ENCODE results near the gene PTPN23. TPM values are rescaled to one million over a fixed set of nuclear protein-coding genes. Genes with fewer than 3 reads are reported as not detected.
"Not testable (repeated sequence)": the region's sequence is repeated elsewhere in the genome, so short reads cannot be mapped to it uniquely, and the experiment has no call there.

Gene PTPN23
- total RNA-seq, 1 experiment from 2014 or later, result 18.7 TPM

DNA sequence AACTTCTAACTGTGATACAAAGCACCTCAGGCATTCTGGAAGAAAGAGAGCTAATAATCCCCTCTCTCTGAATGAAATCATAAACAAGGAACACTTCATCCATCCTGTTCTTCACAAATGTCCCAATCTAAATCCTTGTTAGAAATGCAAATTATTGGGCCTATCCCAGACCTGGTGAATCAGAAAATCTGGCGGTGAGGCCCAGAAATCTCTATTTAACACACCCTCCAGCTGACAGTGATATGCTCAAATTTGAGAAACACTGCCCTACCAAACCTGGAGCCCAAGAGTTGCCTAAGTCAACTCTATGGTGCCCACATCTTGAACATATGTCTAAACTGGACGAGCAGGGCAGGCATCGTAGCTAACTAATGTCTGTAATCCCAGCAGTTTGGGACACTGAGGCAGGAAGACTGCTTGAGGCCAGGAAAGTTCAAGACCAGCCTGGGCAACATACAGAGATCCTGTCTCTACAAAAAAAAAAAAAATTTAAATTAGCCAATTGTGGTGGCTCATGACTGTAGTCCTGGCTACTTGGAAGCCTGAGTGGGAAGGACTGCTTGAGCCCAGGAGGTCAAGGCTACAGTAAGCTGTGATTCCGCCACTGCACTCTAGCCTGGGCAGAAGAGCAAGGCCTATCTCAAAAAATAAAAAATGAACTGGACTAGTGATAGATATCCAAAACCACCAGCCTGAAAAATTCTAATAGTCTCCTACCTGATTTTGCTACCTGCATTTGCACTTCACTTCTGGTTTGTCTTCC is 71.8 kb downstream of the PTPN23 start:
- Histone ChIP-seq H3K36me3 (replicated peaks; ENCODE audit: control insufficient read depth, insufficient read depth, low read length) (no peaks in the 10 kb centered on the region), H3K27me3 (ENCODE audit: control insufficient read depth, insufficient read depth, low read length) (no peaks in the 10 kb centered on the region), H3K4me3 (ENCODE audit: insufficient read depth, low read depth, low read length) (no peak overlapping the region)
- no peak for DNase-seq

GRCh38 chr3:47455806-47456452 is 75.1 kb downstream of the PTPN23 start:
- Histone ChIP-seq H3K36me3 (replicated peaks; ENCODE audit: control insufficient read depth, insufficient read depth, low read length) (no peaks in the 10 kb centered on the region; the same call in 1 of the 2 replicates), H3K27me3 (ENCODE audit: control insufficient read depth, insufficient read depth, low read length) (no peaks in the 10 kb centered on the region), H3K4me3 (ENCODE audit: insufficient read depth, low read depth, low read length) (no peak overlapping the region)
- no peak for DNase-seq

DNA sequence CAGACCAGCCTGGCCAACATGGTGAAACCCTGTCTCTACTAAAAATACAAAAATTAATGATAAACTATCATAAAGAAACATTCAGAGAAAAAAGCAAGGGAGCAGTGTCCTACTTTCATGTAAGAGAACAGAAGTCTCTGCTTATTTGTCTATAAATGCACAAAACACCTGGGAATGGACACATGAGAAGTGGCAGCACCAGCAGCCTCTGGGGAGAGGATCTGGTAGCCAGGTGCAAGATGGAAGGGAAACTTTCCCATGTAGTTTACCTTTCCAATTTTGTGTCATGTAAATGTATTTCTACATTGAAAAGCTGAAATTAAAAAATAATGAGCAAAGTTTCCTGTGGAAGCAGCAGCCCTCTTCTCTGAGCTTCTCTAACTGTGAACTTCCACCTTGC is 76.2 kb downstream of the PTPN23 start:
- DNase-seq, result no peak
- no peak overlapping the region for H3K4me3 ChIP-seq (ENCODE audit: insufficient read depth, low read depth, low read length)
- no peaks in the 10 kb centered on the region for H3K27me3 ChIP-seq (ENCODE audit: control insufficient read depth, insufficient read depth, low read length)
- no peaks in the 10 kb centered on the region; the same call in 1 of the 2 replicates for H3K36me3 ChIP-seq (replicated peaks; ENCODE audit: control insufficient read depth, insufficient read depth, low read length)

DNA sequence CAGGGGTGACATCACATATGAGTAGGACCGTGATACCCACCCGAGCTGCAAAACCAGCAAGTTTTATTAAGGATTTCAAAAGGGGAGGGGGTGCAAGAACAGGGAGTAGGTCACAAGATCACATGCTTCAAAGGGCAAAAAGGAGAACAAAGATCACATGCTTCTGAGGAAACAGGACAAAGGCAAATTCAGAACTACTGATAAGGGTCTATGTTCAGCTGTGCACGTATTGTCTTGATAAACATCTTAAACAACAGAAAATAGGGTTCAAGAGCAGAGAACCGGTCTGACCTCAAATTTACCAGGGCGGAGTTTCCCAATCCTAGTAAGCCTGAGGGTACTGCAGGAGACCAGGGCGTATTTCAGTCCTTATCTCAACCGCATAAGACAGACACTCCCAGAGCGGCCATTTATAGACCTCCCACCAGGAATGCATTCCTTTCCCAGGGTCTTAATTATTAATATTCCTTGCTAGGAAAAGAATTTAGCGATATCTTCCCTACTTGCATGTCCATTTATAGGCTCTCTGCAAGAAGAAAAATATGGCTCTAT is 78.8 kb downstream of the PTPN23 start:
- not testable (repeated sequence) for H3K27me3 ChIP-seq (ENCODE audit: control insufficient read depth, insufficient read depth, low read length); H3K4me3 ChIP-seq (ENCODE audit: insufficient read depth, low read depth, low read length); DNase-seq; H3K36me3 ChIP-seq (replicated peaks; ENCODE audit: control insufficient read depth, insufficient read depth, low read length)

Other genes starting within 250 kb of the PTPN23 start
- 15.4 and 23.1 TPM in 2 replicates for gene SETD2, start 216.9 kb upstream of the PTPN23 start, total RNA-seq (2014; rRNA removed; shearing (Covaris generic))
- gene KIF9, start 98.2 kb upstream of the PTPN23 start, total RNA-seq (2014; rRNA removed; shearing (Covaris generic)), result 3.6 and 11.2 TPM in 2 replicates
- 14.1 and 16.1 TPM in 2 replicates for gene KLHL18, start 98.1 kb upstream of the PTPN23 start, total RNA-seq (2014; rRNA removed; shearing (Covaris generic))
- 104 and 112 TPM in 2 replicates for gene SCAP, start 94.9 kb downstream of the PTPN23 start, total RNA-seq (2014; rRNA removed; shearing (Covaris generic))
- 63.5 and 77.6 TPM in 2 replicates for gene ELP6, start 132.7 kb downstream of the PTPN23 start, total RNA-seq (2014; rRNA removed; shearing (Covaris generic))
- gene CSPG5, start 197.8 kb downstream of the PTPN23 start, total RNA-seq (2014; rRNA removed; shearing (Covaris generic)), result 1.5 and 1.7 TPM in 2 replicates